GM12891 (cell line): ENCODE measurements around the gene ZFP36L2.
"Not testable (repeated sequence)": the region's sequence is repeated elsewhere in the genome, so short reads cannot be mapped to it uniquely, and the experiment has no call there.

ENCODE experiments used
- PAX5 ChIP-seq: IDR thresholded peaks from 2 replicates; pipeline ENCODE4 v1.6.1; 2011; ENCODE audit warnings: low read length, moderate library complexity, mild to moderate bottlenecking; ENCODE audit not compliant: insufficient read depth, severe bottlenecking
- POLR2A ChIP-seq: IDR thresholded peaks from 2 replicates; pipeline ENCODE4 v1.6.1; 2011; ENCODE audit warnings: low read depth, low read length, control low read depth
- POLR2AphosphoS5 ChIP-seq: IDR thresholded peaks from 2 replicates; pipeline ENCODE4 v1.6.1; 2011; ENCODE audit warnings: low read depth, low read length, control low read depth
- POU2F2 ChIP-seq: IDR thresholded peaks from 2 replicates; pipeline ENCODE4 v1.6.1; 2011; ENCODE audit warnings: low read depth, mild to moderate bottlenecking, control low read depth, low read length, moderate library complexity
- TAF1 ChIP-seq: IDR thresholded peaks from 2 replicates; pipeline ENCODE4 v1.6.1; 2011; ENCODE audit warnings: low read depth, low read length, control low read depth

DNA sequence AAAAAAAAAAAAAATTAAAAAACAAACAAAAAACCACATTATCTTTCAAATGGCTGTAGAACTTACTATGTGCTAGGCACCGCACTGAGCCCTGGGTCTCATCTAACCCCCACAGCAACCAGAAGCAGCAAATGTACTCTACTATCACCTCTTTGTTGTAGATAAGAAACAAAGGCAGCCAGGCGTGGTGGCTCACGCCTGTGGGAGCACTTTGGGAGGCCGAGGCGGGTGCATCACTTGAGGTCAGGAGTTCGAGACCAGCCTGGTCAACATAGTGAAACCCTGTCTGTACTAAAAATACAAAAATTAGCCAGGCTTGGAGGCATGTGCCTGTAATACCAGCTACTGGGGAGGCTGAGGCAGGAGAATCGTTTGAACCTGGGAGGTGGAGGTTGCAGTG is 36.5 kb downstream of the ZFP36L2 start:
- not testable (repeated sequence) for TF ChIP-seq POLR2A, TAF1, POU2F2, POLR2AphosphoS5, PAX5
